ENCODE results near the gene POLR3K.
"Not testable (repeated sequence)": the region's sequence is repeated elsewhere in the genome, so short reads cannot be mapped to it uniquely, and the experiment has no call there.

The POLR3K gene

DNA sequence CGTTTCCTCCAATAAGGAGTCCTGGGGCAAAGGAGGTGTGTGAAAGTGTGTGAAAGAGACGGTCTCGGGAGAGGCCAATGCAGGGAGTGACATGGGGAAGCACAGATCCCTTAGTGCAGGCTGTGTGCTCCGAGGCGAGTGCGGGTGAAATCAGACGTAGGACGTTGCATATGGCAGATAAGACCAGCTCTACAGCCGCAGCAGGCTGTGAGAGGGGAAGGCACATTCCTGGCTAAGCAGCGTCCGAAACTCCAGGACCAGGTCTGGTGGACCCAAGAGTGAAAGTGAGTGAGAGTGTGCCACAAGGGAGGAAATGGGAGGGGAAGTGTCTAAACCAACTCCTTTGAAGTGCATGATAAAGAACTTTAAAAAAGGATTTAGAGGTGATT is 11.3 kb downstream of the POLR3K start:
- DNase-seq, result no peak

DNA sequence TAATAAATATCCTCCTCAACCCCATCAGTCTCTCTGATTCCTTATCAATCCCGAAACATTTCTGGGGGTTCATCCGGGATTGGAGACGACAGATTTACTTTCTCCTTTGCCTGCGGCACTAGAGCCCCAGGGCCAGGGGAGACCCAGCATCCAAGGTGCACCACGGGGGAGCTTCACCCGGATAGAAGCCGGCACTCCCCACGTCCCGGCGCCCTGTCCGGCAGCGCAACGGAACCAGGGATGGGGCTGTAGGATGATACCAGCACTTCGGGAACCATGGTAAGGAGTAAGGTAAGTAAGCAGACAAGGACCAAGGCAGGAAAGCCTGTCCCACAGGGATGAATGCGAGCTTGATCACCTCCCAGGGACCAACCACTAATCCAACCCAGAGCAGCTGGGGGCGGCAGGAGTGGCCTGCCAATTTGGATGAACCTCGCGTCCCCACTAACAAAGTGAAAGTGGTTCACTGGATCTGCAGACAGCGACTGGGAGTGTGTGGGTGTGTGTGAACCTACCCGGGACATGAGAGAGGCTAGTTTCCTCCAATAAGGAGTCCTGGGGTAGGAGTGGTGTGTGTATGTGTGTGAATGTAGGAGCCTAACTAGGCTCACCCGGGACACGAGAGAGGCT is 11.9 kb downstream of the POLR3K start:
- no peak for DNase-seq

- no peak for DNase-seq
These were observed 14.2 kb downstream of the POLR3K start for GRCh38 chr16:38941-39892.

DNA sequence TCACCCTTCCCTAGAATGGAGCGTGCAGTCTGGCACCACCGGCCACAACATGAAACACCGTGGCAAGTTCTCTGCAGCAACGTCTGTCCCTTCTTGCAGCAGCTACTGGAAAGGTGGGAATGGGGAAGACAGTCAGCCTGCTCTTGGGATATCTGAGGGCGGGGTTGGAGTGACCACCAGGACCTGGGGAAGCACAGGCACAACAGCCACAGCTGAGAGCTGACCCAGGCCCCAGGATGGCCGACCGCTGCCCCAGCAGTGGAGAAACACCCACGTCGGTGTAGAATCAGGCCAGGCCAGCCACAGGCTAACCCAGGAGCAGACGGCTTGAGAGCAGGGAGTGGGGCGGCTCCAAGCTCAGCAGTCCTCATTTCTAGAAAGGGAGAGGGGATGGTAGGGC is 15.2 kb downstream of the POLR3K start:
- not testable (repeated sequence) for DNase-seq

DNA sequence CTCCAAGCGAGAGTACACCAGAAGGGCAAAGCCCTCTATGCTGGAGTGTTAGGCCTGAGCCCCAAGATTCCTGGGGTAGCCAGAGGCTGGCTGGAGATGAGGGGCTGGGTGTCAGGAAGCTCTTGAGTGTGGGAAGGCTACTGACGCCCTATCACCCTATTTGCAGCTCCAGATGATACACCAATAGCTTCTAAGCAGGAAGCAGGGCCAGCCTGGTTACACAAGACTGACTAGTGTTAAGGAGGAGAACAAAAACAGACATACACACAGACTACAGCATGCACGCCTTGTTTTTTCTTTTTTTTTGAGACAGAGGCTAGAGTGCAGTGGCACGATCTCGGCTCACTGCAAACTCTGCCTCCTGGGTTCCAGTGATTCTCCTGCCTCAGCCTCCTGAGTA is 15.9 kb downstream of the POLR3K start:
- DNase-seq, result no peak

GRCh38 chr16:36336-36984 is 16.9 kb downstream of the POLR3K start:
- no peak for DNase-seq

- DNase-seq, result no peak
These were observed 17.6 kb downstream of the POLR3K start for GRCh38 chr16:35678-36305.

- no peak for DNase-seq
These were observed 18.3 kb downstream of the POLR3K start for GRCh38 chr16:35011-35677.

DNA sequence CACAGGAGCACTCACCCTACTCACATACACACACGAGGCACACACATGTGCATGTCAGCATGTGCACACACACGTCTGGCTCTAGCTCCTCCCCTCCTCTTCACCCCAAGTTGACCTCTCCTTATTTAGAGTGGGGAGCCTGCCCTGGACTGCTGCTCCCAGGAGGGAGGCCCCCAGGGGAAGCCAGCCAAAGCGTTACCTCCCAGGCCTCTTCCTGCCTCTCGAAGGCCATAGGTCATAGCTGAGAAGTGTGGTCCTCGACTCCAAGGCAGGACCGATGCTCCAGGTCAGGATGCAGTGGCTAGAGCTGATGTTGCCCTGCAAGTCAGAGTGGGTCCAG is 18.8 kb downstream of the POLR3K start:
- no peak for DNase-seq

GRCh38 chr16:33877-34647 is 19.3 kb downstream of the POLR3K start:
- no peak for DNase-seq

DNA sequence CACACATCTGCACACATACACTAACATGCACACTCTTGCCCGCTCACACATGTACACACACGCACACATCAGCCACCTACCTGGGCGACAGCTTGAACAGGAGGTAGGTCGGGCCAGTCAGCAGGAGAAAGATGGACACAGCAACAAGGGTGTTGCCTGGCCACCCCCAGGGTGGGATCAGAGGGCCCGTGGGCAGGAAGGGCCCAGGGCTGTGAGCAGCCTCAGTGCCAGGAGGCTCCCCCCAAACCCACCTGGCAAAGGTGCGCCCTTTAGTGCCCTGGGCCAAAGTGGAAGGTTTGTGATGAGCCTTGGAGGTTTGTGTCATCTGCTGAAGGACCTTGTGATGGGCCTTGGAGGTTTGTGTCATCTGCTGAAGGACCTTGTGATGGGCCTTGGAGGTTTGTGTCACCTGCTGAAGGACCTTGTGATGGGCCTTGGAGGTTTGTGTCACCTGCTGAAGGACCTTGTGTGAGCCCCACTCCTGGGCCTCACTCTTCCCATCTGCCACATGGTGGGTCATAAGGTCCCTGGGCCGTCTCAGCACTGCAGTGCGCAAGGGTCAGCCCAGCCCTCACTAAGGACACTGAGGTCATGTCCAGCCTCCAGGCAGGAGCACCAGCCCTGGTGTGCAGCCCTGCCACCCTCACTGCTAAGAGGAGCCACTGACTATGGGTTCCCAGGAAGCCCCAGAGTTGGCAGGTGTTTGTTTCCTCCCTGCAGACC is 20.1 kb downstream of the POLR3K start:
- not testable (repeated sequence) for DNase-seq

DNA sequence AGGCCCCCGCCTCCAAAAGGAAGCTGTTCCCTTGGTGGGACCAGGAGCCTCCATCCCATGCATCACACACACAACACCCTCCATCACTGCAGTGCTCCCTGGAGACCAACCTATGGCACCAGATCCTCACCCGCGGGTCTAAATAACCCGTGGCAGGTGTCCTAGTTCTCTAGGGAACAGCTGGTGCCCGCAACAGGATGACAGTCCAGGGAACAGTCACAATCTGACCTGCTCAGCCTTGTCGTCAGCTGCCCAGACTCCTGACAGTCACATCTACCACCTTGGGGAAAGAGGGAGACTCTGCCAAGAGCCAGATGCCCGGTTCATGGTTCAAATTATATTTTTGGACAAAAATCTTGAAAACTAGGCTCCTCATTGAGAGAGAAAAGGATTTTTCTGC is 22.8 kb downstream of the POLR3K start:
- not testable (repeated sequence) for DNase-seq

DNA sequence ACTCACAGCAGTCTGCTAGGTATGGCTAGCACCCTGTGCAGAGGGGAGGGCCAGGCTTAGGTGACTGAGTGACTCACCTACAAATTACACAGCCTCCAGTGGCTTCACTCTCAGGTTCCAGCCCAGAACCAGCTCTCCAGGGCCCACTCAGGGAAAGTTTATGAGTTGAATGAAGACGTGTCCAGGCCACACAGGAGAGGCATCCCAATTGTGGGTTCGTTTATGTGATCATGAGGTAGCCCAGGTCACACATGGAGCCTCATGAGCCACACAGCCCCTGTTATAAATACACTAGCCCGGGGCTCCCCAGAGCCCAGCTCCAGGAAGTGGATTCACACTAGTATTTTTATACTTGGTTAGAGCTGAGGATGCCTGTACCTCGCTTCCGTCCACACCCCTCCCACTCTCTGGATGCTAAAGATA is 27.5 kb downstream of the POLR3K start:
- DNase-seq, result not testable (repeated sequence)

- DNase-seq, result not testable (repeated sequence)
These were observed 29.3 kb downstream of the POLR3K start for GRCh38 chr16:24151-24550.

DNA sequence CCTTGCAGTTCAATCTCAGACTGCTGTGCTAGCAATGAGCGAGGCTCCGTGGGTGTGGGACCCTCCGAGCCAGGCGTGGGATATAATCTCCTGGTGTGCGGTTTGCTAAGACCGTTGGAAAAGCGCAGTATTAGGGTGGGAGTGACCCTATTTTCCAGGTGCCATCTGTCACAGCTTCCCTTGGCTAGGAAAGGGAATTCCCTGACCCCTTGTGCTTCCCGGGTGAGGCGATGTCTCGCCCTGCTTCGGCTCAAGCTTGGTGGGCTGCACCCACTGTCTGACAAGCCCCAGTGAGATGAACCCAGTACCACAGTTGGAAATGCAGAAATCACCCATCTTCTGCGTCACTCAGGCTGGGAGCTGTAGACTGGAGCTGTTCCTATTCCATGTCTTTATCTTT is 32.5 kb downstream of the POLR3K start:
- not testable (repeated sequence) for DNase-seq

DNA sequence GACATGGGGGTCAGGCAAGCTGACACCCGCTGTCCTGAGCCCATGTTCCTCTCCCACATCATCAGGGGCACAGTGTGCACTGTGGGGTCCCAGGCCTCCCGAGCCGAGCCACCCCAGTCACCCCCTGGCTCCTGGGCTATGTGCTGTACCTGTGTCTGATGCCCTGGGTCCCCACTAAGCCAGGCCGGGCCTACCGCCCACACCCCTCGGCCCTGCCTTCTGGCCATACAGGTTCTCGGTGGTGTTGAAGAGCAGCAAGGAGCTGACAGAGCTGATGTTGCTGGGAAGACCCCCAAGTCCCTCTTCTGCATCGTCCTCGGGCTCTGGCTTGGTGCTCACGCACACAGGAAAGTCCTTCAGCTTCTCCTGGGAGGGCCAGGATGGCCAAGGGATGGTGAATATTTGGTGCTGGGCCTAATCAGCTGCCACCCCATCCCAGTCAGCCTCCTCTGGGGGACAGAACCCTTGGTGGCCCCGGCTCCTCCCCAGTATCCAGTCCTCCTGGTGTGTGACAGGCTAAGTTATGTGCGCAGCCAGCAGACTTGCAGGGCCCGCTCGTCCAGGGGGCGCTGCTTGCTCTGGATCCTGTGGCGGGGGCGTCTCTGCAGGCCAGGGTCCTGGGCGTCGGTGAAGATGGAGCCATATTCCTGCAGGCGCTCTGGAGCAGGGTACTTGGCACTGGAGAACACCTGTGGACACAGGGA is 36.2 kb downstream of the POLR3K start:
- not testable (repeated sequence) for DNase-seq

GRCh38 chr16:10772-11171 is 42.6 kb downstream of the POLR3K start:
- not testable (repeated sequence) for DNase-seq

DNA sequence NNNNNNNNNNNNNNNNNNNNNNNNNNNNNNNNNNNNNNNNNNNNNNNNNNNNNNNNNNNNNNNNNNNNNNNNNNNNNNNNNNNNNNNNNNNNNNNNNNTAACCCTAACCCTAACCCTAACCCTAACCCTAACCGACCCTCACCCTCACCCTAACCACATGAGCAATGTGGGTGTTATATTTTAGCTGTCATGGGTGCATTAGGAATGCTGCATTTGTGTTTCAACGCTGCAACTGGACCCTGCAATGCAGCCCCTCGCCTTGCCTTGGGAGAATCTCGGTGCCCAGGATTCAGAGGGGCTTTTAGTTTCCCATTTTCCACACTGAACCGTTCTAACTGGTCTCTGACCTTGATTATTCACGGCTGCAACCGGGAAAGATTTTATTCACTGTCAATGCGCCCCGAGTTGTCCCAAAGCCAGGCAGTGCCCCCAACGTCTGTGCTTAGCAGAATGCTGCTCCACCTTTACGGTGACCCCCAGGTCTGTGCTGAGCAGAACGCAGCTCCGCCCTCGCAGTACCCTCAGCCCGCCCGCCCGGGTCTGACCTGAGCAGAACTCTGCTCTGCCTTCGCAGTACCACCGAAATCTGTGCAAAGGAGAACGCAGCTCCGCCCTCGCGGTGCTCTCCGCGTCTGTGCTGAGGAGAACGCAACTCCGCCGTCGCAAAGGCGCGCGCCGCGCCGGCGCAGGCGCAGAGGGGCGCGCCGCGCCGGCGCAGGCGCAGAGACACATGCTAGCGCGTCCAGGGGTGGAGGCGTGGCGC is 43.3 kb downstream of the POLR3K start:
- DNase-seq, result no peak
